Inflammatory macrophage (primary cell): Measurements from ENCODE around the gene FBN2.

Experiments
- DNase-seq, 2 donors: peaks; one replicate each; pipeline ENCODE4 v3.0.0-alpha.2; 2020 to 2022

Gene FBN2

GRCh38 chr5:128290152-128290858 lies 247.7 kb downstream of the FBN2 start:
- no peak for DNase-seq

GRCh38 chr5:128287740-128288139 lies 250.3 kb downstream of the FBN2 start:
- no peak for DNase-seq

- DNase-seq = no peak
Observed at GRCh38 chr5:128284236-128284635, 253.8 kb downstream of the FBN2 start.

- DNase-seq = no peak
Observed at GRCh38 chr5:128279345-128279744, 258.7 kb downstream of the FBN2 start.

- DNase-seq = no peak
Observed at GRCh38 chr5:128276537-128277216, 261.4 kb downstream of the FBN2 start.

GRCh38 chr5:128274441-128274840 lies 263.6 kb downstream of the FBN2 start:
- DNase-seq = no peak

- no peak for DNase-seq
Observed at GRCh38 chr5:128273736-128274135, 264.3 kb downstream of the FBN2 start.

- DNase-seq = peak; percentile 12 to 34
Observed at GRCh38 chr5:128271859-128272464, 266.1 kb downstream of the FBN2 start.

- no peak for DNase-seq
Observed at GRCh38 chr5:128271071-128271470, 267.0 kb downstream of the FBN2 start.

GRCh38 chr5:128264564-128265360 lies 273.3 kb downstream of the FBN2 start:
- no peak for DNase-seq

GRCh38 chr5:128263357-128263756 lies 274.7 kb downstream of the FBN2 start:
- no peak for DNase-seq

- DNase-seq = no peak
Observed at GRCh38 chr5:128262911-128263310, 275.1 kb downstream of the FBN2 start.

- DNase-seq = no peak
Observed at GRCh38 chr5:128259607-128260021, 278.4 kb downstream of the FBN2 start.

- DNase-seq = no peak
Observed at GRCh38 chr5:128258372-128258771, 279.7 kb downstream of the FBN2 start.

- DNase-seq = no peak
Observed at GRCh38 chr5:128257076-128257475, 281.0 kb downstream of the FBN2 start.

- no peak for DNase-seq
Observed at GRCh38 chr5:128254789-128255188, 283.3 kb downstream of the FBN2 start.

- no peak for DNase-seq
Observed at GRCh38 chr5:128253880-128254279, 284.2 kb downstream of the FBN2 start.

GRCh38 chr5:128253161-128253560 lies 284.9 kb downstream of the FBN2 start:
- DNase-seq = no peak

- DNase-seq = no peak
Observed at GRCh38 chr5:128252756-128253155, 285.3 kb downstream of the FBN2 start.

- DNase-seq = no peak
Observed at GRCh38 chr5:128252196-128252595, 285.8 kb downstream of the FBN2 start.

GRCh38 chr5:128245974-128246373 lies 292.1 kb downstream of the FBN2 start:
- DNase-seq = no peak

GRCh38 chr5:128243958-128244582 lies 294.0 kb downstream of the FBN2 start:
- no peak for DNase-seq
